22Rv1 (cell line): ENCODE measurements around the gene TMEM86B.

ENCODE experiments used
- CTCF ChIP-seq: fragments of 450-650 bp; IDR thresholded peaks from 2 replicates; pipeline ENCODE4 v1.5.1; 2017; ENCODE audit warnings: mild to moderate bottlenecking
- ZFX ChIP-seq: fragments of 450-650 bp; IDR thresholded peaks from 2 replicates; pipeline ENCODE4 v1.6.1; 2017; ENCODE audit warnings: antibody characterized with exemption, borderline replicate concordance

- TF ChIP-seq CTCF (no peak), ZFX (no peak)
These were observed 15.0 kb downstream of the TMEM86B start for GRCh38 chr19:55213547-55213946.
